DOHH2 (cell line): Measurements from ENCODE around the gene SRR.

ENCODE experiments used
- H3F3A ChIP-seq: fragments of 200-600 bp; sonication (generic), shearing (Covaris generic); 2 replicates; pipeline ENCODE4 v1.6.0; 2016; ENCODE audit warnings: antibody characterized with exemption, mild to moderate bottlenecking; ENCODE audit not compliant: control insufficient read depth, insufficient read depth
- H3K27ac ChIP-seq: fragments of 200-600 bp; sonication (generic); 2 replicates; pipeline ENCODE4 v1.5.1; 2014; ENCODE audit warnings: low read depth, mild to moderate bottlenecking, low read length, moderate library complexity
- H3K27me3 ChIP-seq: fragments of 200-600 bp; sonication (generic); 2 replicates; pipeline ENCODE4 v1.6.1; 2014; ENCODE audit warnings: mild to moderate bottlenecking, low read length, mixed read lengths; ENCODE audit not compliant: control insufficient read depth
- H3K36me3 ChIP-seq: fragments of 200-600 bp; sonication (generic); 2 replicates; pipeline ENCODE4 v1.6.1; 2014; ENCODE audit warnings: mild to moderate bottlenecking, low read length, moderate library complexity, mixed read lengths; ENCODE audit not compliant: control insufficient read depth
- H3K4me1 ChIP-seq: fragments of 200-600 bp; sonication (generic); 2 replicates; pipeline ENCODE4 v1.6.1; 2014; ENCODE audit warnings: mild to moderate bottlenecking, low read length, mixed read lengths; ENCODE audit not compliant: control insufficient read depth
- H3K4me2 ChIP-seq: fragments of 200-600 bp; sonication (generic); 2 replicates; pipeline ENCODE4 v1.6.0; 2014; ENCODE audit warnings: mild to moderate bottlenecking, low read length, moderate library complexity
- H3K4me3 ChIP-seq: fragments of 200-600 bp; sonication (generic); 2 replicates; pipeline ENCODE4 v1.5.1; 2014; ENCODE audit warnings: mild to moderate bottlenecking, low read length, mixed read lengths
- H3K79me2 ChIP-seq: fragments of 200-600 bp; sonication (generic); 2 replicates; pipeline ENCODE4 v1.6.1; 2014; ENCODE audit warnings: mild to moderate bottlenecking, low read length, mixed read lengths; ENCODE audit not compliant: control insufficient read depth
- H3K9me2 ChIP-seq: fragments of 200-600 bp; sonication (generic); replicated peaks from 2 replicates; pipeline ENCODE4 v1.6.1; 2014; ENCODE audit warnings: mild to moderate bottlenecking, low read length, mixed read lengths; ENCODE audit not compliant: control insufficient read depth
- H3K9me3 ChIP-seq: fragments of 200-600 bp; sonication (generic); 2 replicates; pipeline ENCODE4 v1.6.1; 2014; ENCODE audit warnings: antibody characterized with exemption, low read length, mixed read lengths; ENCODE audit not compliant: control insufficient read depth, insufficient read depth
- H4K20me1 ChIP-seq: fragments of 200-600 bp; sonication (generic); 2 replicates; pipeline ENCODE4 v1.6.0; 2014; ENCODE audit warnings: low read depth, mild to moderate bottlenecking, antibody characterized with exemption, low read length, moderate library complexity; ENCODE audit not compliant: control insufficient read depth, insufficient read depth
- EZH2phosphoT487 ChIP-seq: fragments of 200-600 bp; sonication (generic); IDR thresholded peaks from 2 replicates; pipeline ENCODE4 v1.6.1; 2017; ENCODE audit warnings: borderline replicate concordance, mild to moderate bottlenecking, antibody characterized with exemption, low read length, moderate library complexity, mixed read lengths
- TF ChIP-seq, protein P1 (sequence below): fragments of 200-600 bp; sonication (generic); IDR thresholded peaks from one replicate; pipeline ENCODE4 v1.5.1; 2014; ENCODE audit warnings: antibody characterized with exemption, mild to moderate bottlenecking, low read depth, low read length; ENCODE audit not compliant: poor library complexity, severe bottlenecking

SRR gene

DNA sequence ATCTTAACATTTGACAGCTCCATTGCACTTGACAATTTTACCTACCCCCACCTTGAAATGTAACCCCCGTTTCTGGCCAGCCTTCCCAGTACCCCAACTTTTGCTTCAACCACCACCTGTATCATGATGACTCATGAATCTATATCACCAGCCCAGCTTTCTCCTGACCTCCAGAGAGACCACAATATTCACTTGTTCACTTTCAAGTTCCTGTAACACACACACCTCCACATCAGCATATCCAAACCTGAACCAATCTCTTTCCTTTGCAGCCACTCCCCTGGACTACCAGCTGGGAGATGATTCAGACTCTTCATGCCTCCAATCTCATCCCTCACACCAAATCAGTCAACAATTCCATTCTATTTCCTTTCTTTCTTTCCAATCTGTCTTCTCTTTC, 8.2 kb upstream of the SRR start:
- no peak overlapping the region for H3K4me3 ChIP-seq
- H3K4me1 ChIP-seq, result peaks cover 2% of the 10 kb centered on the region
- H3K4me2 ChIP-seq, result no peak overlapping the region
- H3K36me3 ChIP-seq, result peaks cover 82% of the 10 kb centered on the region
- H3K27me3 ChIP-seq, result no peaks in the 10 kb centered on the region
- no peak overlapping the region for H3K27ac ChIP-seq
- no peaks in the 10 kb centered on the region for H4K20me1 ChIP-seq
- no peaks in the 10 kb centered on the region for H3K9me3 ChIP-seq
- no peaks in the 10 kb centered on the region for H3K9me2 ChIP-seq
- peaks cover 43% of the 10 kb centered on the region for H3K79me2 ChIP-seq
- no peak for TF ChIP-seq EZH2phosphoT487
- TF ChIP-seq, protein P1, sequence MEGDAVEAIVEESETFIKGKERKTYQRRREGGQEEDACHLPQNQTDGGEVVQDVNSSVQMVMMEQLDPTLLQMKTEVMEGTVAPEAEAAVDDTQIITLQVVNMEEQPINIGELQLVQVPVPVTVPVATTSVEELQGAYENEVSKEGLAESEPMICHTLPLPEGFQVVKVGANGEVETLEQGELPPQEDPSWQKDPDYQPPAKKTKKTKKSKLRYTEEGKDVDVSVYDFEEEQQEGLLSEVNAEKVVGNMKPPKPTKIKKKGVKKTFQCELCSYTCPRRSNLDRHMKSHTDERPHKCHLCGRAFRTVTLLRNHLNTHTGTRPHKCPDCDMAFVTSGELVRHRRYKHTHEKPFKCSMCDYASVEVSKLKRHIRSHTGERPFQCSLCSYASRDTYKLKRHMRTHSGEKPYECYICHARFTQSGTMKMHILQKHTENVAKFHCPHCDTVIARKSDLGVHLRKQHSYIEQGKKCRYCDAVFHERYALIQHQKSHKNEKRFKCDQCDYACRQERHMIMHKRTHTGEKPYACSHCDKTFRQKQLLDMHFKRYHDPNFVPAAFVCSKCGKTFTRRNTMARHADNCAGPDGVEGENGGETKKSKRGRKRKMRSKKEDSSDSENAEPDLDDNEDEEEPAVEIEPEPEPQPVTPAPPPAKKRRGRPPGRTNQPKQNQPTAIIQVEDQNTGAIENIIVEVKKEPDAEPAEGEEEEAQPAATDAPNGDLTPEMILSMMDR, result no peak
- H3F3A ChIP-seq, result no peaks in the 10 kb centered on the region; the same call in 1 of the 2 replicates

DNA sequence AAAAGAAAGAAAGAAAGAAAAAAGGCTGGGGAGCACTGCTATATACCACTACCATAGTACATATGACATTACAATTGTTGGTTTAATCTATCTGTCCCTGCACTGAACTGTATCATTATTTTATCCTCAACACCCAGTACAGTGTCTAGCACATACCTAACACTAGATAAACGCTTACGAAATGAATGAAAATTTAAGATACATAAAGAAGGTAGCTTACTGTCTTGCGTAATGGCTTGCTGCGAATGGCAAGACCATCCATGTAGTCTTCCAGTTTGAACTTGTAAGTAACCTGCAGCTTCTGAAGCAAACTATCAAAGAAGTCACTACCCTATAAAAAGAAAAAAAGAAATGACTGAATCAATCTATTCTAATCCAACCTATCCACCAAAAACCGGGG, 6.7 kb upstream of the SRR start:
- H3K4me1 ChIP-seq, result peaks cover 4% of the 10 kb centered on the region
- H3F3A ChIP-seq, result no peaks in the 10 kb centered on the region; the same call in 1 of the 2 replicates
- H3K27ac ChIP-seq, result no peak overlapping the region
- H3K9me2 ChIP-seq, result no peaks in the 10 kb centered on the region
- H3K9me3 ChIP-seq, result no peaks in the 10 kb centered on the region
- peaks cover 58% of the 10 kb centered on the region for H3K79me2 ChIP-seq
- no peak for TF ChIP-seq EZH2phosphoT487
- TF ChIP-seq, protein P1, result no peak
- no peak overlapping the region for H3K4me2 ChIP-seq
- H3K4me3 ChIP-seq, result no peak overlapping the region
- H4K20me1 ChIP-seq, result no peaks in the 10 kb centered on the region
- H3K27me3 ChIP-seq, result no peaks in the 10 kb centered on the region
- peaks cover 81% of the 10 kb centered on the region for H3K36me3 ChIP-seq

DNA sequence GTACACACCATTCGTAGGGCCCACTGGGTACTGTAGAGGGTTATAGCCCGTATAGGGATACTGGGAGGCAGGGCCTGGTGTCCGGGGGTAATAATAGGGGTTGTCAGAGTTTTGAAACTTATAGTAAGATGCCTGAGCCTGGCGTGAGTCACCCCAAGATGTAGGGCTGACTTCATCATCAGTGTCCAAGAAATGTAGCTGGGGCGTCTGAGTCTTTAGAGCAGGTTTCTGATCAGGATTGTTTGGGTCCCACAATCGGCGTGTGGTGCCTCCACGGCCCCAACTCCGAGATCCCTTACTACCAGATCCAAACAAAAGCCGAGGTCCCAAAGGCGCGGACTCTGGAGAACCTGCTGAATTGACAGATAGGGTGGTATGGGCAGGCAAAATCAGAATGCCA, 4.6 kb upstream of the SRR start:
- H3F3A ChIP-seq, result no peaks in the 10 kb centered on the region
- no peak overlapping the region for H3K4me2 ChIP-seq
- H3K4me1 ChIP-seq, result peaks cover 7% of the 10 kb centered on the region
- TF ChIP-seq, protein P1, result no peak
- no peak for TF ChIP-seq EZH2phosphoT487
- H4K20me1 ChIP-seq, result no peaks in the 10 kb centered on the region
- H3K27ac ChIP-seq, result no peak overlapping the region
- H3K27me3 ChIP-seq, result no peaks in the 10 kb centered on the region
- no peak overlapping the region for H3K4me3 ChIP-seq
- H3K79me2 ChIP-seq, result peaks cover 72% of the 10 kb centered on the region
- peaks cover 68% of the 10 kb centered on the region for H3K36me3 ChIP-seq
- H3K9me3 ChIP-seq, result no peaks in the 10 kb centered on the region
- no peaks in the 10 kb centered on the region for H3K9me2 ChIP-seq
